GM21717 (cell line): ENCODE data around the gene DGKB.

ENCODE experiments used
- ATAC-seq: cut with Tn5 transposase; IDR thresholded peaks from one replicate; pipeline ENCODE4 v1.9.1; 2021; ENCODE audit warnings: mild to moderate bottlenecking, moderate library complexity; ENCODE audit not compliant: unreplicated experiment

Gene DGKB

DNA sequence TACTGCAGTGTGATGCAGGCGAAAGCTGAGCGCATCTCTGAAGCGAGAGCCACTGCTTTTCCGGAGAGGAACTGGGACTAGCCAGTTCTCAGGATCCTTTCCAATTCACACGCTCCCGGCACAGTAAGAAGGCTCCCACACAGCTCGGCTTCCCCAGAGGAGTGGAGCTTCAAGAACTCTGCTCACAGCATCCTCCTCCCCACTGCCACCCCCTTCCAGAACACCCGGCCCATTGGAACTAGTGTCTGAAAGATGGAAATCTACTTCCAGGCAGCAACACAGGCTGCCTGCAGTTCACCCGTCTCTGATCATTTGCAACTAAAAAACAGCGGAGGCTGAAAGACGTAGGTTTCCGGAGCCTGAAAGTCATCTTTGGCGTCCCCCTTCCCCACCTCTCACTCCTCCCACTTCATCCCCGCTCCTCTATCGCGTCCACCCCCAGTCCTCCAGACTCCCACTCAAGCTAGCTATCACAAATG is at the start of gene DGKB:
DGKB (minus strand) TSS at position 163 of the 479 bp plus-strand sequence.
- ATAC-seq, result no peak

DNA sequence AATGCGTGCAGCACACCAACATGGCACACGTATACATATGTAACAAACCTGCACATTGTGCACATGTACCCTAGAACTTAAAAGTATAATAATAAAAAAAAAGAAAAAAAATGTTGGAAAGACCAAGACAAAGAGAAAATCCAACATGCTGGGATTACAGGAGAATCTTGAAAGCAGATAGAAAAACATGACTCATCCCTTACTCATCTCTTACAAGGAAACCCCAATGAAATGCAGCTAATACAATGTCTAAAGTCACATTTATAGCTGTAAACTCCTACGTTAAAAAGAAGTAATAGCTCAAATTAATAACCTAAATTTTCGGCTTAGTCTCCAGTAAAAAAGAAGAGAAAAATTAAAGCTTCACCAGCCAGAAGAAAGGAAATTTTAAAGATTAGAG is 47.5 kb upstream of the DGKB start:
- ATAC-seq, result no peak

DNA sequence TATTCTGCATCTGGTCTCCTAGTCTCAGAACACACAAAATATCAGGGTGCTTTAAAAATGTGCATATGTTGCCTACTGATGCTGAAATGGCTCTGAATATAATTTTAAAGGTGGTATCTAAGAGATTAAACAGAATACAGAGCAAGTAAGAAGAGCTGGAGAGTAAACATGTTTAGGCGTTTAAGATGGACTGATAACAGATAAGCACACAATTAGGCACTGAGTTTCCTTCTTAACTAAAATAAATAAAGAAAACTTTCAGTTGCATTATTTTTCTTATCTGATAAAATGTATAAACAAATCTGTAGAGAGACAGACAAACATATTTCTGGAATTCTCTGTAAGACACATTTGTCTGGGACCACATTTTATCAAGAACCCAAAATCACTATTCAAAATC is 35.6 kb upstream of the DGKB start:
- no peak for ATAC-seq

DNA sequence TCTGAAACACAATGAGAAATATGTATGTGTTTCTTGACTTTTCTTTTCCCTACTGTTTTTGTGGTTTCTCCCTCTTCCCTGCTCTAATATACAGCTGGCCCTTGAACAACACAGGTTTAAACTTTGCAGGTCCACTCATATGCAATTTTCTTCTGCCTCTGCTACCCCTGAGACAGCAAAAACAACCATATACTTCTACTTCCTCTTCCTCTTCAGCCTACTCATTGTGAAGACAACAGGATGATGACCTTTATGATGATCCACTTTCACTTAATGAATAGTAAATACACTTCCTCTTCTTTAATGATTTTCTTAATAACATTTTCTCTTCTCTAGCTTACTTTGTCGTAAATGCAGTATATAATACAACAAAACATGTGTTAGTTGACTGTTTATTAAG is 35.0 kb upstream of the DGKB start:
- ATAC-seq, result no peak

DNA sequence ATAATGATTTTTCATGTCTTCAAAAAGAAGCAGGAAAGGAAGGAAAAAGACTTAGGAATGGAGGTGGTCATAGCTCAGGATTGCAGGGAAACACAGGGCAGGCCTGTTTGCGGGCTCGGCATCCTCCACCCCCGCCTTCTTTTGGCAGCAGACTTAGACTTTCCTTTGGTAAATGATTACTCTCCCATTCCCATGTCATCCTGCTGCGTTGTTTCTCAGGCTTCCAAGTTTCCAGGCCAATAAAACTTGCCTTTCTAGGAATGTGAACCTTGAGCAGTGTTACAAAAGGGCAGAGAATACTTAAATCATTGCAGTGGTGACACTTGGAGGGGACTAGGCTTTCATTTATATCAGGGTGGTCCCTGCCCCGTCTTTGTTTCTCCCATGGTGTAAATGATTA is 34.0 kb upstream of the DGKB start:
- no peak for ATAC-seq

DNA sequence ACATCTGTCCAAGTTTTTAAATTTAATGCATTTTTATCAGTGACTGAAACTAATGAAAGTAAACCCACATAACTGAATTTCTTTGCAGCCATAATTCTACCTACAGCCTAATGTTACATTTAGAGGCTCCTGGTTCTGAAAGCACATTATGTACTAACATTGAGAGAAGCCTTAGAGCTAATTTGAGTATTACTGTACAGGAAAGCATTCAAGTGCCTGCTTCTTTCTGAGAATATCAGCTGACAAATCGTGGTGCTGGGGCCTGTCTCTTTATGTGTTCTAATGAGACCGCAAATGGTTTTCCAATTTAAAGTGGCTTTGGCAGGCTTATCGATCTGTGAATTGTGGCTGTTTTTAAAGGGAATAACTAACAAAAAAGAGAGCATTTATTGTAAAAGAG is 32.3 kb upstream of the DGKB start:
- no peak for ATAC-seq

DNA sequence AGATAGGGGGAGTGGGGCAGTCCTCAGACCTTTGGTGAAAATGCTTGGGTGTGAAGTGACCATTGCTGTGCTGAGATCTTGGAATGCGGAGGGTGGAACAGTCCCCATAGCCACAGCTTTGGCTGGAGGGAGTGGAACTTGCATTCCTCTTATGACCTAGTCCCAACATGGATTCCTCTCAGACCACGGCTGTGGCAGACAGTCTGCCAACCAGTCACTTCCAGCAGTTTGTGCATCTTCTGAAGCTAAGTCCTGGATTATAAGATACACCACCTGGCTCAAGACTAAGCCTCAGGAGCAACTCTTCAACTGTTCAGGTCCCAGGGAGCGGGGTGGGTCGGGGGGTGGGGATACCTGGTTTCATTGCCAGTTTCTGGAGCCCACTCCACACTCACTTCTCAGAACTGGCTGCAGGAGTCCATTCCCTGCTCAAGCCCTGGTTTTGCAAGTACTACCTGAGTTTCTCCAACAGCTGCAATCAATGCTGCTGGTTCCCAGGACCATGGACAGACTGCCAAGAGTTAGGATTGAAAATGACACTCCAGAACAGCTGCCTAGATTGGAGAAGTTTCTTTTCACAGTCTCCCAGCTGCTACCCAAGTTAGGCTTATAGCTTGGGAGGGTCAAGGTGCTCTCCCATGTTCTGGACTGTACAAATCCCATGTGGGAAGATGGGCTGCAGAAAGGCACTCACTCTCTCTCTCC is 29.1 kb upstream of the DGKB start:
- no peak for ATAC-seq

DNA sequence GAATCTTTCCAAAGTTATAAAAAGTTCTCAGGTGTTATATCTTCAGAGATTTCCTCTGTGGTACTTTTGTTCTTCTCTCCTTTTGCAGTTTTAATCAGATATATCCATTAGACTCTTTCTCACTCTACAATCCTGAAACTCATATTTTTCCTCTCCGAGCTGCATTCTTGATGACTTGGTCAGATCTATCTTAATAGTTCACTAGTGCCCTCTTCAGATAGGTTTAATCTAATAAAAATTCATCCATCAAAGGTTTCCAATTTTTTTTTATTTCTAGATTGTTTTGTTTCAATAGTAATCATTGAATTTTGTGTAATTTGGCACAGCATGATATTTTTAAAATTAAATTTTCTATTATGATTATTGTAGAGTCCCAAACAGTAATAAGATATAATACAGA is 21.8 kb upstream of the DGKB start:
- no peak for ATAC-seq

DNA sequence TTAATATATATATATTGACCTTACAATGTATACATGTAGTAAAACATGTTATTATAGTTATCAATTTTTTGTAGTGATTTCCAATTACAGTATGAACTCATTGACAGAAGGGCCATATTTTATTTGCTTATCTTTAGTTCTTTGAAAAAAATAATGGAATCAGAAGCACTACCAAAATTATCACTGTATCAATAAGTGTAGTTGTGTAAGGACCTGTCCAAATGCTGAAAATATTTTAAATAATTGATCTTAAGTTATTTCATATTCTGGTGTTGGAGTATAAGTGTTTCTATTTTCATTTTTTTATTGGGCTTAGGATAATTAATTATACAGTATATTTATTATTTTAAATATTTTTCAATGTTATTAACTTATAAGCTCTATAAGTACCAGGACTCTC is 8.5 kb upstream of the DGKB start:
- no peak for ATAC-seq

DNA sequence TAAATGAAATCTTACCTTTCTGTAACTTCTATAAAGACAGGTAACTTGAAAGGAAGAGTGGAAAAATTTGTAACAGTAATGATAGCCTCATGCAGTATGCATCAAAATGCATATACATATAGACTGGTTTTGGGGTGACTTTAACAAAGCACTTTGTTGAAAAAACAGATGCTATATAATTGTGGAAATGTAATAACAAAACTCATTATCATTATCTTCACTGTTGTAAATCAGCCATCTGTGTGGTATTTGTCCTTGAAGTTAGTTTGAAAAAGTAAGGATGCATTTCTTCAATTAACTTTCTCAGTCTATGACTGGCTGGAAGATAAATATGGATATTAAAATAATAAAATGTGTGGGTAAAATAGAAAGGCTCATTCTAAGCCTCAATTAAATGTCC is 6.1 kb upstream of the DGKB start:
- ATAC-seq, result no peak

DNA sequence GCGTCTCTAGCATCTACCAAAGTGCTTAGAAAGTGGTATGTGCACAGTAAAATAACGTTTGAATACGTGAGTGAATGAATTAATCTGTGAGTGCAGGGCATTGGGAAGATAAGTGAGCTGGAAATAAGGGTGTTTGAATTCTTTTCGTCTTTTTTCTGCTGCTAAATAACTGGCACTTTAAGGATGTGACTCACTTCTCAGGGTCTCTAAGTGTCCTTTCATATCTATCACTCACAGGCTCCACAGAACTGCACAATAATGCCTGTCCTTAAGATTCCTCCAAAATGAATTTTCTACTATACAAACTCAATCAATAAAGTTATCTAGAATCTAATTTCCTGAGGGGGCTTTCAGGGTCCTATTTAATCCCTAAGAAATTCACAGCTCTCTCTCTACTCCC is 3.2 kb upstream of the DGKB start:
- ATAC-seq, result no peak

DNA sequence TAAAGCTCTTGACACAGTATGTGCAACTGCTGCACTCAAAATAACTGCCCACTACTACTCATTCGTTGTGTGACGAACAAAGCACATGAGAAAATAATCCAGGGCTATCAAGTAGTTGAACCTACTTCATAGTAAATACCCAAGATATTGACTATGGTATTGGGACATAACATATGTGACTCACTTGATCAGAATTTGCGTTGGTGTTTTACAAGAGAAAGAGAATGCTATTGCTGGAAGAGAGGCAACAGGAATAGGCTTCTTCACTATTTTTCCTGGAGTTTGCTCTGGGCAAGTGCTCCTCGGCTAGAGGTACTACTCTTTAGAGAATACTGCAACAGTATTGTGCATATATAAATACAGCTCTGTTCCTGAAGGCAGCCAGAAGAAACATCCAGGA is 2.5 kb downstream of the DGKB start:
- no peak for ATAC-seq

DNA sequence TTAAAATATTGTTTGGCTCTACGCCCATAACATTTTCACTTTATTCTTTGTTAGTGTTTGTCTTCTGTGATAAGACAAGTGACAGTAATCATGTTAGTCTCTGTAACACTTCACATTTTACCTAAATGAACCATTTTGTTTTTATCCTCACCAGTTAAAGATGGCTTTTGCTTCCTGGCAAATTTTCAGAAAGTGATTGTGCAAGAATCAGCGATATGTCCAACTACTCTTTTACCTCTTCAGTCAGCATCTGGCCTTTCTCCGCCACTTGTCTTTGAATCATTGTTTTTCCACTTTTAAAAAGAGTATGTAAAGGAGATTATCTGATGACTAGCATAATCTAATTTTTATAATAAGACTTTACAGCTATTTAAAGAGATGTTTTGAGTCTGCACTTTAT is 3.5 kb downstream of the DGKB start:
- no peak for ATAC-seq

DNA sequence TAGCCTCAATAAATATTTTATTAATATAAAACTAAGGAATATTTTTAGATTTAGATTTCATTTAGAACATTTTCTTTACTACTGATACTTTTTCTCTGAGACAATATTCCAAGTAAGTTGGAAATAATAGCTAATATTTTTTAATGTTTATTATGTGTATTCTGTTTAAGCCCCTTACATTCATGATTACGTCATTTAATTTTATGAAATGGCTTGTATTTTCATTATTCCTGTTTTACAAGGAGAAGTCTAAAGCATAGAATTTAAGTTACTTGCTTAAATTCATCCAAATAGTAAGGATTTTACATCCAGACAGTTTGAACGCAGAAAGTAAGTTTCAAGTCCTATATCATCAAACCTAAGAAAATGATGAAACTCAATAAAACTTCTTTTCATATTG is 6.1 kb downstream of the DGKB start:
- no peak for ATAC-seq

DNA sequence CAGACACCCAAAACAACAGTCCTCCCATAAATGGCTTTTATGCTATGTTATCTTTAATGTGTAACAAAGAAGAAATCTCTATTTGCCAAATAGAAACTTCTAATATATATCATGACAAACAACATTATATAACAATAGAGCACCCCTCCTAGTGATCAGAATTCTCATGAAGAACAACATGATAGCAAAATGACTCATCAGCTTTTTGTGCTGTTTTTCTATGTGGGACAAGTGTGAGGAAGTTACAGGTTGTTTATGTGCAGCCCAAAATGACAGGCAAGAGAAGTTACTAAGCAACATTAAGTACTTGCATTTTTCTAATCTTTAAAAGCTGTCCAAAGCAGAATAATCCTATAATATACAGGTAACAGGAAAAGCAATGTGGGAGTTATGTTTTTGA is 7.7 kb downstream of the DGKB start:
- no peak for ATAC-seq

DNA sequence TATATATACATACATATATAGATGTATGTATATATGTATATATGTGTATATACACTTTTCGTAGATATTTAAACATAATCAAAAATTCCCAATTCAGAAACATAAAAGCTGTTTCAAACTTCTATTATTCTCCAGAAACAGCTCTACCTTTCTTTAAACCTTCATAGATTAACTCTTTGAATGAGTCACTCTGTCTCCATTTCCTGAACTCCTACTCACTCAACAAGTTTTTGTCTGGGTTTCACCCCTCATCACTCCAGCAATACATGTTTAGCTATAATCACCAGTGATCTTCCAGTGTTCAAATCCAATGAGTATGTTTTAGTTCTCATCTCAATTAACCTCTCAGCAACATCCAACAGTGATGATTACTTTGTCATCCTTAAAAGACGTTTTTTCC is 9.6 kb downstream of the DGKB start:
- no peak for ATAC-seq

DNA sequence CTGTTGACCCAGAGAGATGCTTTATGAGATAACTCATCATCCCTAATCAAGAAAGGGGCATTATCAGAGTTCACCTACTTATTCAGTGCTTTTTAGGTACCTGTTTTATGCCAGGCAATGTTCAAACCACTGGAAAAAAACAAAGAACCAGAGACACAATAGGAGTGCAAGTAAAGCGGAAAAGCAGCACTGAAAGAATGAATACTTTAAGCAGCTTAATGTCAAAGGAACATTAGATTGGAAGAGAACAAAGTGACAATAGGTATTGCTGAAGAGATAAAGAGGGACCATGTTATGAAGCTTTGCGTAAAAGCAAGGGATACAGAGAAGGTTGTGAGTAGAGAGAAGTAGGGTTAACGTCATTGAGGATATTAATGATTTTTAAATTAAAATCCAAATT is 11.3 kb downstream of the DGKB start:
- no peak for ATAC-seq

DNA sequence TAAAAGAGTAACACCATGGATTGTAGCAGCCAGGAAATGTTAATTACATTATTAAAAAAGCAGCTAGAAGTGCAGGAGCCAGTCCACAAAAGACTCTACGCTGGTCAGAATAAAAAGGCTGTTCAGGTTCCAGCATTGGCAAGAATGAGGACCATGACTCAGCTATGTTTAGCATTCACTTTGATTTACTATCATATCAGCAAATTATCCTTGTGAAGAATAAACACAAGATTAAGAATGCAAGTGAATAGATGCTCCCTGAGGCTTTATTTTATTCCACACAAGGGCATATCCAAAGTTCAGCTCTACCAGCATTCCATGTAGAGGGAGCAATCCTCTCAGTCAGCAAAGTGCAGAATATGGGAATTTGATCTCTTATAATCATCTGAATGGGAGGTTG is 13.6 kb downstream of the DGKB start:
- no peak for ATAC-seq

DNA sequence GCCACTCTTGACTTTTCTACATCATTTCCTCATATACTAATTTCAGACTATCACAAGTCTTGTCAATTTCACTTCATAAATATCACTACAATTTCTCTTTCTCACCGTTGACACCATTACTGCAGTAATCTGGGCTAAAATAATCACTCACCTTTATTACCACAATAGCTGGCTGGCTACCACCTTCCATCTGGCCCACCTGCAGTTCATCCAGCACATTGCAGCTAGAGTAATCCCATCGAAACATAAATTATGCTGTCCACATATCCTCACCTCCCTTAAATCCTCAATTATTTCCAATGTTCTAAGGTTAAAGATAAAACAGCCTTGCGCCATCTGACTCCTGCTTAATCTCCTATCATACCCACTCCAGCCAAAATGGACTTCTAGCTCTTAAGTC is 16.0 kb downstream of the DGKB start:
- no peak for ATAC-seq

DNA sequence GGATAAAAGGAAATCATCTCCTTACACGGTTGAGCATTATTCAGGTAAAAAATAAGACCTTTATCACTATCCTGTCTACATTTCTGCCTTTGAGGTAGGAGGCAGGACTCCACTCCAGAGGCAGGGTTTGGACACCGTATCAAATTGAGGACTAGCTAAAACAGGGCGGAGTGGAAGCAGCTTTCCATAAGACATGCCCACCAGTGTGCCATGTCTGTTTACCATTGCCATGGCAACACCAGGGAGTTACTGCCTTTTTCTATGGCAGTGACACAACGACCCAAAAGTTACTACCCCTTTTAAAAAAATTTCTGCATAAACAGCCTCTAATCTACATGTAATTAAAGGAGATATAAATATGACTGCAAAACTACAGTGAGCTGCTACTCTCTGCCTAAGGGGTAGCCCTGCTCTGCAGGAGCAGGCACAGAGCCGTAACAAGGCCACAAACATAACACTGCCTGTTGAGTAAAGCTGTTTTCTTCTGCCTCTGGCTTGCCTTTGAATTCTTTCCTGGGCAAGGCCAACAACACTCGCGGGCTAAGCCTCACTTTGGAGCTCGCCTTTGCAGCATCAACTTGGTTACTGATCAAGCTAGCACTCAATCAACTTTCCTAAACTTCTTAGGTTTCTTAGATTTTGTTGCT is 26.5 kb downstream of the DGKB start:
- ATAC-seq, result no peak

DNA sequence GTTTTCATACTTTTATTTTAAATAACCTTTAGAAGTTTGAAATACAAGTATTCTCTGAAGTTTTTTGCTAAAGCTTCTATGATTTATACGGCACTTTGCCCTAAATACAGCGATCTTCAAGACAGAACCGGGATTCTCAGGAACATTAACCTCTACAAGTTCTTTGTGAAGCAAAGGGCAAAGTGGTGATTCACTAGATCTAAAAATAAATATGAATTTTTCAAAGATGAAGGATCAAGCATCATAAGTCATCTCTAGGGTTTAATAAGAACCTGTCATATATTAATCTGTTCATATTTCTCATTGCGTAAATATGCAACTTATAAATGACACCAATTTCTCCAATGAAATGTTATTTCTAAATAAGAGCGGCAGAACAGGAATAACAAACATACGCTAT is 30.7 kb downstream of the DGKB start:
- ATAC-seq, result no peak

DNA sequence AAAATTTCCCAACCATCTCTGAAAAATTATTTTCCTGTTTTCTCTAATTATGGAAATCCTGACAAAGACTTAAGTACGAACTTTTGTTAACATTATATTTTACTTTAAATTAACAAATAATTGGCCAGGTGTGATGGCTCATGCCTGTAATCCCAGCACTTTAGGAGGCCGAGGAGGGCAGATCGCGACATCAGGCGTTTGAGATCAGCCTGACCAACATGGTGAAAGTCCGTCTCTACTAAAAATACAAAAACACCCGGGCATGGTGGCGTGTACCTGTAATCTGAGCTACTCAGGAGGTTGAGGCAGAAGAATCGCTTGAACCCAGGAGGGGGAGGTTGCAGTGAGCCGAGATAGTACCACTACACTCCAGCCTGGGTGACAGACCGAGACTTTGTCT is 32.2 kb downstream of the DGKB start:
- no peak for ATAC-seq

DNA sequence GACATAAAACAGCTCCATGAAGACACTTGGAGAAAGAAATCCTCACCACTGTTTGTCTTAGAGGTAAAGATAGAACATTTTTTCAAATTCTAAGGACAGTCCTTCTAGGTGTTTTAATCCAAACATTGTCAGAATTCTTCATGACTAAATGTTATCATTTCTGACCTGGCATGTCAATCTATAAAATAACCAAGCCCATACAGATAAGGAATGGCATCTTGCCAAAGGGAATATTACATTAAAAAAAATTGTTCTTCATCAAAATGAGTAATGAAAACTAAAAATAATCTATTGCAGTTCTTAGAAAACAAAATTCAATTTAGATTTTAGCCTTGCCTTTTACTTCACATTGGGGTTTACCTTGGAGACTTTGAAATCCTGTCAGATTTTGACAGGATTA is 33.6 kb downstream of the DGKB start:
- ATAC-seq, result no peak
